NOMO-1 treated with DMSO at 0.1 percent for 48 hours (cell line): ENCODE measurements around the gene ESRRG.
"Not testable (repeated sequence)": the region's sequence is repeated elsewhere in the genome, so short reads cannot be mapped to it uniquely, and the experiment has no call there.

Source experiments
- DNase-seq: peaks from one replicate; lab custom pipeline; 2025; ENCODE audit not compliant: unreplicated experiment; lab: John Stamatoyannopoulos, UW

ESRRG gene

GRCh38 chr1:216705676-216706075, 17.6 kb downstream of the ESRRG start:
- no peak for DNase-seq

GRCh38 chr1:216704065-216704464, 19.2 kb downstream of the ESRRG start:
- DNase-seq: not testable (repeated sequence)

DNA sequence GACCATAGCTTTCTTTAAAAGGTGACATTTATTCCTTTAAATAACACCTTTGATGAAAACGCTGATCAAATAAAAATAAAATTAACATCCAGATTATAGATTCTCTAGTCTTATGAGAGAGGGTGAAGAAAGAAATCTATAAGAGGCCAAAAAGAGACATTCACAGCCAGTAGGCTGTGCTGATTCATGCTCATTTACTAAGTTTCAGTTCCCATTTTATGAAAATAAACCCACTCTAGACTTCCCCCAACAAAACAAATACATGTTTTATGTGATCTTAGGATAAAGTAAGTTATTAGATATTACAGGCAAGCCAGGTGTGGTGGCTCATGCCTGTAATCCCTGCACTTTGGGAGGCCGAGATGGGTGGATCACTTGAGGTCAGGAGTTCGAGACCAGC, 21.1 kb downstream of the ESRRG start:
- DNase-seq: peak; percentile 89

DNA sequence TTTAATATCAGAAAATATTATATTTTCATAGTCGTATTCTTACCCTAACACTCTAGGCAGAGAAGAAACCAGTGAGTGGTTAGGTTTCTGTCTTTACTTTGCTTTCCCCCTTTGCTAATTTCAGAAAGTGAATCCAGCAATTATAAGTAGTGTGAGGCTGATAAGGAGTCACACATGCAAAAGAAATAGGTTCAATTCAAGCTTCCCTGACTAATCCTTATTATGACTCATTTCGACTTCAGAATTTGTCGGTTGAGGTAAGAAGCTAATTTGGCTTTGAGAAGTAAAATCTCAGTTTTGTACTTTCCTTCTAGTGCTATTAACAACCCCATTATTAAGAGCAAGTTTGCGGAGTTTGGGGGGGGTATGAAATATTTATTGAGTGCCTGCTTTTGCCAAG, 22.4 kb downstream of the ESRRG start:
- DNase-seq: peak; percentile 57

- no peak for DNase-seq
These were observed 31.5 kb downstream of the ESRRG start for GRCh38 chr1:216691710-216692109.

DNA sequence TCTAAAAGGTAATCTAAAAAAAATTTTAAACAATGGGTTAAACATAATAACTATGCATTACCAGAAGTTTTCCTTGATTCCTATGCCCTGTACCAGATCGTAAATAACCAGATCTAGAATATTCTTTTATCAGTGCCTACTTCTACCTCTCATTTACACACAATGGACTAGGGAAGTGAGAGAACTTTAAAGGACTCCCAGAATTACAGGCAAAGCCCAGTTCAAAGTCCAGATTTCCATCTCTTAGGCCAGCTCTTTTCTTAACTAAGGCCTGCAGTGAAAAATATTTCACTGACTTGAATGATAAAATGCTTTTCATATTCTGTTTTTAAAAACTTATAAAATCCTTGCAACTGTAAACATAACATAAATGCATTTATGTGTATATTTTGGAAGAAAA, 32.6 kb downstream of the ESRRG start:
- no peak for DNase-seq

- DNase-seq: no peak
These were observed 35.0 kb downstream of the ESRRG start for GRCh38 chr1:216688127-216688657.

- no peak for DNase-seq
These were observed 36.1 kb downstream of the ESRRG start for GRCh38 chr1:216686860-216687766.

GRCh38 chr1:216682752-216683151, 40.5 kb downstream of the ESRRG start:
- DNase-seq: no peak

- DNase-seq: no peak
These were observed 44.1 kb downstream of the ESRRG start for GRCh38 chr1:216679108-216679507.

GRCh38 chr1:216670118-216670883, 52.9 kb downstream of the ESRRG start:
- DNase-seq: no peak

GRCh38 chr1:216666441-216666840, 56.8 kb downstream of the ESRRG start:
- no peak for DNase-seq

DNA sequence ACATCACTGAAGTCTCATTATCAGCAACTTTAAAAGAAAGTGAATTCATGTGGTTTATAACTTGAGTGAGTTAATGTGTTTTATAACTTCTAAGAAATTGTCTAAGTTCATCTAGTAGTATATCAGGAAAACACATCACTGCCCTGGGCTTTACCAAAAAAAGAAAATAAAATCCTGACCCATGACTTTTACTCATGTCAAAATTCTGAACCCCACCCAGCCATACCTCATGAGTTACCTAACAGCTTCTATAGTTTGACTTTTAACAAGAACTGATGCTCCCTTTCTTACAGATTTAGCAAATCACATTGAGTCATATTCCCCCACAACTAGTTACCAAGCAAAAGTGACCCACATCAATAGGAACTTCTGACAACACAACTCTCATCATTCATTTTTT, 57.4 kb downstream of the ESRRG start:
- DNase-seq: no peak

DNA sequence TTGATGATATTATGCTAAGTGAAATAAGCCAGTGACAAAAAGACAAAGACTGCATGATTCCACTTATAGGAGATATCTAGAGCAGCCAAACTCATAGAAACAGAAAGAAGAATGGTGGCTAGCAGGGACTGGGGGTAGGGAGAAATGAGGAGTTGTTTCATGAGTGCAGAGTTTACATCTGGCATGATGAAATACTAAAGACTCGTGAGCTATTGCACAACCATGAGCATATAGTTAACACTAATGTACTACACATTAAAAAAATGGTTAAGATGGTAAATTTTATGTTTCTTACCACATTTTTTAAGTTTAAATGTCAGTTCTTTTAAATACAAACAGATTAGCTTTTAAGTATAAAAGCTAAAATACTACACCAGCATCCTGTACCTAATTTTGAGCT, 57.8 kb downstream of the ESRRG start:
- DNase-seq: peak; percentile 85

- DNase-seq: no peak
These were observed 60.5 kb downstream of the ESRRG start for GRCh38 chr1:216662681-216663080.

DNA sequence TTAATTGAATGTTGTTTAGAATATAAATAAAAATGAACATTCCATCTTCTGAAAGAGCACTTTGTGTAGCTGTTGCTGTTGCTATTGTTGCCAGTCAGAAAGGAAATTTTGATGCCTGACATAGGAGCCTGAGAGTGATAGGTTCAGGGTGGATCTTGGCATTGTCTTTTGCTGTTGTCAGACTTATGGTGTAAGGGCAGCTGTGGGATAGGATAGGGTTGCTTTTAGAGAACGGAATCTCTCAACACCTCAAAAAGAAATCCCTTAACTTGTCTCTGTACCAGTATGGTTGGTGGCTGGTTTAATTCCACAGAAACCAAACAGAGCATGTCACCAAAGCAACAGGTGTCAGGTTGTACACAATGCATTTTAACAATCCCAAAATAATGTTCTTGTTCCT, 62.7 kb downstream of the ESRRG start:
- DNase-seq: no peak

DNA sequence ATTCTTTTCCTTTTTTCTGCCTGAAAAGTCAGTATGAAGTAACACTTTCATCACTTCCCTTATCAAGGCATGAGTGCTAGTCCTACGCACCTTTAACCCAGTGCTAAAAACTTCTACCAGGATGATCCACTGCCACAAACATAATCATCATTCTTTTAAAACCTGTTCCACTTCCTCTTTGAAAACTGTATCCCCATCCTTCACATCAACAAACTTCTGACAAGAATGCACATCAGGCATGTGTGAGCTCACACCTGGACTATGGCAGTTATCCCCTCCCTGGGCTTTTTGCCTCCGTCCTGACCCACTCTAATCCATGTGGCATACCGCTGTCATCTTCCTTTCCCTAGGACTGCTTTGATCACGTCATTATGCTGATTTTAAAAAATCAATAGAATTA, 70.2 kb downstream of the ESRRG start:
- peak; percentile 30 for DNase-seq

- no peak for DNase-seq
These were observed 71.3 kb downstream of the ESRRG start for GRCh38 chr1:216651826-216652418.

DNA sequence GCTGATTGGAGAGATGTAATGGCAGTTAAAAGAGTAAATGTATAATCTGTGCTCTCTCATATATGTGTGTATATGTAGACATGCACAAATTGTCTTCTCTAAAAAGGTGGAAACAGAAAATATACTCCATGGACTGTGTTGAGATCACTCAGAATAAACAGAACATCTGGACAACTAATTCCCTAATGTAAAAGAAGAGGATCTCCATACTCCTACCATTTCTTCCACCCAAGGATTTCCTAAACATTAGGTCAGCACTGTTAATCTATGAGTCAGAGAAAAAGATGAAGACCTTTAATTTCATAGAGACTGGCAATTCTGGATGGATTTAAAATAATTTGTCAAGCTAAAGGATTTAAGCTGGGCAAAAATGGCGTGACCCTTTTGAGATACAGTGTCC, 80.1 kb downstream of the ESRRG start:
- no peak for DNase-seq

DNA sequence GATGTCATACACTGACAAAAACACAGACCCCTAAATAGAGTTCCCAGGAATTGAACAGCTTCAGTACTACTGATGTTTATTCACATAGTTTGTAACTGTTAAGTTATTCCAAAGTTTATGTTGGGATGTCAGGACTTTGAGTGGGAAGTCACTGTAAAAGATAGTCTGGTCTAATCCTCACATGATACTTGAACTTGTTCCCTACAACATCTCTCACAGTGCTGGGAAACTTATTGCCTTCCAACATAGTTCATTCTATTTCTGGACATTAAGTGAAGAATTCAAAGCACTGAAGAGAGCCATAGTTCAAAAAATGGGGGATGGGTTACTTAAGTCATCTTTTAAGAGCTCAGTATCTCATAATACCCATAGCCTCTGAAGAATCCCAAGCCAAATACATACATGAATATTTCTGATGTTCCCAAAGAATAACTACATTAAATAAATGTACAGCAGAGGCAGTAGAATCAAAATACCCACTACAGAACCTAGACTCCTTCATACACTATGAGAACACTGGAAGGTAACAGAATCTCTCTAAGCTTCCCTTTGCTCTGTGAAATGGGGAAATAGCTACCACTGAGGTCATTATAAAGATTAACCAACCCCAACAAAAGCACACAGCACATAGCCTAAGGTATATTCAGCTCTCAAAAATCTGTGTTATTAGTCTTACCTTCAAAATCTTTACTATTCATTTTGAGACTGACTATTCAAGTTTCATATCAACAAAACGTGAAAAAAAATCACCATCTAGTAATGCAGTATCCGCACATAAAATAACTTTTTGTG, 81.4 kb downstream of the ESRRG start:
- DNase-seq: peak; percentile 26

GRCh38 chr1:216640100-216640499, 83.1 kb downstream of the ESRRG start:
- no peak for DNase-seq
